NCI-H128 (cell line): ENCODE results near the gene OR2AJ1.
"Not testable (repeated sequence)": the region's sequence is repeated elsewhere in the genome, so short reads cannot be mapped to it uniquely, and the experiment has no call there.

Experiments
- DNase-seq: peaks from one replicate; lab custom pipeline; 2025; ENCODE audit not compliant: unreplicated experiment; lab: John Stamatoyannopoulos, UW

The OR2AJ1 gene

GRCh38 chr1:247924868-247925267 is at the start of gene OR2AJ1:
Gene OR2AJ1, plus strand, starts transcription at chr1:247924889. Its CDS starts 8,880 bp downstream, at chr1:247933769.
- DNase-seq, result no peak

GRCh38 chr1:247883346-247883745 is 41.3 kb upstream of the OR2AJ1 start:
- DNase-seq, result no peak

- DNase-seq, result no peak
Observed at GRCh38 chr1:247884797-247885413, 39.8 kb upstream of the OR2AJ1 start.

GRCh38 chr1:247895163-247895637 is 29.5 kb upstream of the OR2AJ1 start, which contains the start of gene OR2W3:
Gene OR2W3, plus strand, starts transcription at chr1:247895587. Its CDS starts 0 bp downstream, at chr1:247895587.
- DNase-seq, result no peak

GRCh38 chr1:247895976-247896375 is 28.7 kb upstream of the OR2AJ1 start:
- DNase-seq, result no peak

- DNase-seq, result no peak
Observed at GRCh38 chr1:247904122-247904521, 20.6 kb upstream of the OR2AJ1 start.

GRCh38 chr1:247905181-247905580 is 19.5 kb upstream of the OR2AJ1 start:
- DNase-seq, result no peak

GRCh38 chr1:247905910-247906503 is 18.7 kb upstream of the OR2AJ1 start:
- no peak for DNase-seq

GRCh38 chr1:247906504-247907047 is 18.1 kb upstream of the OR2AJ1 start:
- DNase-seq, result no peak

- DNase-seq, result no peak
Observed at GRCh38 chr1:247908766-247909165, 15.9 kb upstream of the OR2AJ1 start.

- no peak for DNase-seq
Observed at GRCh38 chr1:247913786-247914185, 10.9 kb upstream of the OR2AJ1 start.

GRCh38 chr1:247914941-247915662 is 9.6 kb upstream of the OR2AJ1 start:
- no peak for DNase-seq

- DNase-seq, result no peak
Observed at GRCh38 chr1:247919952-247920351, 4.7 kb upstream of the OR2AJ1 start, which contains the start of gene OR2T8. Gene OR2T8, plus strand, starts transcription at chr1:247920252. Its CDS starts 766 bp downstream, at chr1:247921018.

- DNase-seq, result no peak
Observed at GRCh38 chr1:247923941-247924340, 748 bp upstream of the OR2AJ1 start.

- no peak for DNase-seq
Observed at GRCh38 chr1:247933989-247934388, 9.3 kb downstream of the OR2AJ1 start.

GRCh38 chr1:247935781-247936180 is 11.1 kb downstream of the OR2AJ1 start:
- DNase-seq, result no peak

- DNase-seq, result no peak
Observed at GRCh38 chr1:247936415-247936814, 11.7 kb downstream of the OR2AJ1 start.

GRCh38 chr1:247936965-247937734 is 12.5 kb downstream of the OR2AJ1 start:
- not testable (repeated sequence) for DNase-seq

- no peak for DNase-seq
Observed at GRCh38 chr1:247942624-247943023, 17.9 kb downstream of the OR2AJ1 start.

GRCh38 chr1:247948558-247948957 is 23.9 kb downstream of the OR2AJ1 start, which contains the start of gene OR2L8:
Gene OR2L8, plus strand, starts transcription at chr1:247948858. Its CDS starts 0 bp downstream, at chr1:247948858.
- DNase-seq, result no peak

- no peak for DNase-seq
Observed at GRCh38 chr1:247953408-247953807, 28.7 kb downstream of the OR2AJ1 start.
